CD14-positive monocyte (primary cell): ENCODE data around the gene SPRED3. TPM values are rescaled to one million over a fixed set of nuclear protein-coding genes. Genes with fewer than 3 reads are reported as not detected.
A peak's percentile ranks its signal among the peaks of the same experiment; 100 is the strongest.

ENCODE experiments used
- DNase-seq, 3 donors: peaks; one replicate each; pipeline ENCODE4 v3.0.0-alpha.2; 2011 to 2022
- H2AFZ ChIP-seq: 2 replicates; pipeline ENCODE4 v1.6.0; 2012; ENCODE audit warnings: mild to moderate bottlenecking, low read depth, low read length, inconsistent platforms; ENCODE audit not compliant: insufficient read depth, poor library complexity, severe bottlenecking
- H3K27ac ChIP-seq, 2 donors: 1 replicate in 1 of 2; 2 replicates in 1 of 2; pipeline ENCODE4 v1.5.1; 2012 to 2013; ENCODE audit warnings: low read length in 2 of 2, control low read depth in 1 of 2, inconsistent platforms in 1 of 2, low read depth in 1 of 2, mild to moderate bottlenecking in 1 of 2
- H3K27me3 ChIP-seq, 2 donors: one replicate each; pipeline versions ENCODE4 v1.6.0 to v1.6.1; 2011 to 2013; ENCODE audit warnings: low read length in 2 of 2; ENCODE audit not compliant: control insufficient read depth in 2 of 2, insufficient read depth in 2 of 2
- H3K36me3 ChIP-seq, 2 donors: replicated peaks in 1 of 2; 1 replicate in 1 of 2; 2 replicates in 1 of 2; pipeline versions ENCODE4 v1.5.1 to v1.6.1; 2012 to 2013; ENCODE audit warnings: low read length in 2 of 2, control low read depth in 1 of 2, inconsistent platforms in 1 of 2, mild to moderate bottlenecking in 1 of 2; ENCODE audit not compliant: insufficient read depth in 2 of 2, control insufficient read depth in 1 of 2
- H3K4me1 ChIP-seq, 2 donors: 1 replicate in 1 of 2; 2 replicates in 1 of 2; pipeline versions ENCODE4 v1.5.1 to v1.6.1; 2012 to 2013; ENCODE audit warnings: low read length in 2 of 2, control low read depth in 1 of 2, inconsistent platforms in 1 of 2, mild to moderate bottlenecking in 1 of 2, moderate library complexity in 1 of 2; ENCODE audit not compliant: insufficient read depth in 2 of 2, control insufficient read depth in 1 of 2
- H3K4me2 ChIP-seq: replicated peaks from 2 replicates; pipeline ENCODE3; 2012; ENCODE audit warnings: low read length, moderate library complexity, mild to moderate bottlenecking; ENCODE audit not compliant: poor library complexity, severe bottlenecking; ENCODE audit errors: extremely low read depth
- H3K4me3 ChIP-seq, 3 experiments: fragments of 200-600 bp in 1 of 3; sonication (generic) in 1 of 3; replicated peaks in 1 of 3; 1 replicate in 2 of 3; 2 replicates in 1 of 3; pipeline ENCODE4 v1.5.1; 2011 to 2013; ENCODE audit warnings: low read length in 3 of 3, mild to moderate bottlenecking in 3 of 3, control low read depth in 2 of 3, low read depth in 2 of 3, inconsistent platforms in 1 of 3, moderate library complexity in 1 of 3
- H3K79me2 ChIP-seq: 2 replicates; pipeline ENCODE4 v1.6.0; 2012; ENCODE audit warnings: mild to moderate bottlenecking, control low read depth, inconsistent platforms, low read length, moderate library complexity; ENCODE audit not compliant: insufficient read depth
- H3K9ac ChIP-seq: 2 replicates; pipeline ENCODE4 v1.6.0; 2017; ENCODE audit warnings: low read length, mild to moderate bottlenecking; ENCODE audit not compliant: insufficient read depth, poor library complexity, severe bottlenecking
- H3K9me3 ChIP-seq, 2 donors: replicated peaks in 1 of 2; 1 replicate in 1 of 2; 2 replicates in 1 of 2; pipeline versions ENCODE4 v1.5.1 to v1.6.1; 2012 to 2013; ENCODE audit warnings: low read length in 2 of 2, control low read depth in 1 of 2; ENCODE audit not compliant: control insufficient read depth in 1 of 2, insufficient read depth in 1 of 2
- H4K20me1 ChIP-seq: 2 replicates; pipeline ENCODE4 v1.6.0; 2012; ENCODE audit warnings: mild to moderate bottlenecking, low read length, control low read depth, moderate library complexity; ENCODE audit not compliant: insufficient read depth
- H3K27ac Mint-ChIP-seq, 7 donors: one replicate each; pipeline ENCODE4 v1.8.0; 2020; ENCODE audit warnings: mild to moderate bottlenecking in 7 of 7, mixed read lengths in 7 of 7, moderate library complexity in 6 of 7, inconsistent platforms in 2 of 7
- H3K27me3 Mint-ChIP-seq, 3 donors: one replicate each; pipeline ENCODE4 v1.8.0; 2021 to 2022; ENCODE audit warnings: low read depth in 3 of 3, mild to moderate bottlenecking in 3 of 3, mixed read lengths in 3 of 3, moderate library complexity in 3 of 3, inconsistent platforms in 1 of 3
- H3K36me3 Mint-ChIP-seq, 2 donors: one replicate each; pipeline ENCODE4 v1.8.0; 2020; ENCODE audit warnings: mixed read lengths in 2 of 2, inconsistent platforms in 1 of 2, mild to moderate bottlenecking in 1 of 2
- H3K4me1 Mint-ChIP-seq: one replicate; pipeline ENCODE4 v1.8.0; 2020; ENCODE audit warnings: mild to moderate bottlenecking, mixed read lengths
- H3K4me3 Mint-ChIP-seq, 2 donors: one replicate each; pipeline ENCODE4 v1.8.0; 2020; ENCODE audit warnings: mild to moderate bottlenecking in 2 of 2, mixed read lengths in 2 of 2, moderate library complexity in 1 of 2
- H3K9me3 Mint-ChIP-seq, 7 donors: one replicate each; pipeline ENCODE4 v1.8.0; 2020 to 2022; ENCODE audit warnings: mixed read lengths in 7 of 7, mild to moderate bottlenecking in 6 of 7, moderate library complexity in 6 of 7, inconsistent platforms in 2 of 7
- WGBS: methylation state at CpG from one replicate; pipeline ENCODE4 v1.1.5; 2013; ENCODE audit warnings: missing lambda C conversion rate; ENCODE audit not compliant: insufficient coverage; 5-methylcytosine and 5-hydroxymethylcytosine counted together
- intact Hi-C, 2 donors: fragments of 100-400 bp; cut with micrococcal nuclease; formaldehyde crosslinking; loops; one replicate each; pipeline versions ENCODE4 v1.15.0 to v1.15.1; 2023
- polyA plus RNA-seq, 3 donors: library from polyadenylated mRNA; depleted of rRNA in 1 of 3; unstranded in 2 of 3; stranded (reverse) in 1 of 3; fragments of 300-500 nt in 2 of 3; fragments of >200 nt in 1 of 3; fragmentation: Illumina TruSeq in 2 of 3; gene quantifications; 1 replicate in 2 of 3; 2 replicates in 1 of 3; pipeline ENCODE4 v1.2.3, GENCODE V29; 2012 to 2021
- TF ChIP-seq, protein P1 (sequence below): fragments of 200-600 bp; IDR thresholded peaks from one replicate; pipeline ENCODE4 v1.8.0; 2022; ENCODE audit warnings: antibody characterized with exemption, mild to moderate bottlenecking

Gene SPRED3
- polyA plus RNA-seq, 3 donors: 0.33 TPM; not detected in 2

- Histone ChIP-seq H3K4me2 (peak overlapping the region; percentile 100), H3K9me3 (no peaks in the 10 kb centered on the region), H3K79me2 (peaks cover 43% of the 10 kb centered on the region), H3K36me3 (peaks cover 29 to 33% of the 10 kb centered on the region in 2 donors), H3K27me3 (no peaks in the 10 kb centered on the region), H2AFZ (no peak overlapping the region), H3K4me3 (peak overlapping the region in 2 of 3 experiments; percentile 90 to 100), H4K20me1 (peaks cover 13% of the 10 kb centered on the region), H3K27ac (no peak overlapping the region), H3K9ac (peak overlapping the region; percentile 92), H3K4me1 (peaks cover 33 to 39% of the 10 kb centered on the region in 2 donors)
- no peak for DNase-seq
- peak overlapping the region in 1 of 7 donors; percentile 36 for H3K27ac Mint-ChIP-seq
- 100% methylated on average over 1 of the region's 5 CpGs for WGBS
- H3K36me3 Mint-ChIP-seq: peaks cover 28 to 42% of the 10 kb centered on the region in 2 donors
- peaks cover 0 to under 1% (median 0%) of the 10 kb centered on the region in 3 donors for H3K27me3 Mint-ChIP-seq
- H3K4me3 Mint-ChIP-seq: peak overlapping the region in 1 of 2 donors; percentile 95
- H3K4me1 Mint-ChIP-seq: peaks cover 31% of the 10 kb centered on the region
- TF ChIP-seq, protein P1, sequence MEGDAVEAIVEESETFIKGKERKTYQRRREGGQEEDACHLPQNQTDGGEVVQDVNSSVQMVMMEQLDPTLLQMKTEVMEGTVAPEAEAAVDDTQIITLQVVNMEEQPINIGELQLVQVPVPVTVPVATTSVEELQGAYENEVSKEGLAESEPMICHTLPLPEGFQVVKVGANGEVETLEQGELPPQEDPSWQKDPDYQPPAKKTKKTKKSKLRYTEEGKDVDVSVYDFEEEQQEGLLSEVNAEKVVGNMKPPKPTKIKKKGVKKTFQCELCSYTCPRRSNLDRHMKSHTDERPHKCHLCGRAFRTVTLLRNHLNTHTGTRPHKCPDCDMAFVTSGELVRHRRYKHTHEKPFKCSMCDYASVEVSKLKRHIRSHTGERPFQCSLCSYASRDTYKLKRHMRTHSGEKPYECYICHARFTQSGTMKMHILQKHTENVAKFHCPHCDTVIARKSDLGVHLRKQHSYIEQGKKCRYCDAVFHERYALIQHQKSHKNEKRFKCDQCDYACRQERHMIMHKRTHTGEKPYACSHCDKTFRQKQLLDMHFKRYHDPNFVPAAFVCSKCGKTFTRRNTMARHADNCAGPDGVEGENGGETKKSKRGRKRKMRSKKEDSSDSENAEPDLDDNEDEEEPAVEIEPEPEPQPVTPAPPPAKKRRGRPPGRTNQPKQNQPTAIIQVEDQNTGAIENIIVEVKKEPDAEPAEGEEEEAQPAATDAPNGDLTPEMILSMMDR: no peak
- H3K9me3 Mint-ChIP-seq: no peaks in the 10 kb centered on the region
- intact Hi-C loops: no loop called here
These were observed 35.8 kb downstream of the SPRED3 start for GRCh38 chr19:38424272-38424671.

- Histone ChIP-seq H3K9me3 (no peaks in the 10 kb centered on the region), H3K9ac (peak overlapping the region; percentile 92), H3K4me3 (peak overlapping the region; percentile 67 to 100 (median 90)), H3K27ac (peak overlapping the region; percentile 45 to 93), H3K27me3 (no peaks in the 10 kb centered on the region), H4K20me1 (peaks cover 13% of the 10 kb centered on the region), H3K79me2 (peaks cover 43% of the 10 kb centered on the region), H3K4me1 (peaks cover 33 to 39% of the 10 kb centered on the region in 2 donors), H3K4me2 (peak overlapping the region; percentile 100), H2AFZ (peak overlapping the region; percentile 80), H3K36me3 (peaks cover 21 to 22% of the 10 kb centered on the region in 2 donors)
- Mint-ChIP-seq H3K4me3 (peak overlapping the region; percentile 88 to 95), H3K9me3 (no peaks in the 10 kb centered on the region), H3K27me3 (peaks cover 1 to 3% (median 3%) of the 10 kb centered on the region in 3 donors), H3K36me3 (peaks cover 19 to 32% of the 10 kb centered on the region in 2 donors), H3K4me1 (peaks cover 30% of the 10 kb centered on the region), H3K27ac (peak overlapping the region; percentile 78 to 96 (median 90))
- intact Hi-C loops: no loop called here
- DNase-seq: peak in 1 of 3 donors; percentile 20
- 80% methylated on average over 5 of the region's 7 CpGs for WGBS
- TF ChIP-seq, protein P1: no peak
These were observed 36.8 kb downstream of the SPRED3 start for GRCh38 chr19:38425222-38425809.
